Large intestine (tissue), 3 donors: ENCODE results near the gene DOCK8. TPM values are rescaled to one million over a fixed set of nuclear protein-coding genes. Genes with fewer than 3 reads are reported as not detected.
A peak's percentile ranks its signal among the peaks of the same experiment; 100 is the strongest.

Source experiments
- DNase-seq, 2 donors: peaks; one replicate each; pipeline versions ENCODE4 v3.0.0 to v3.0.0-alpha.2; 2013
- H3K27ac ChIP-seq: one replicate; pipeline ENCODE4 v1.5.1; 2013; ENCODE audit warnings: low read length
- H3K27me3 ChIP-seq: 2 replicates; pipeline ENCODE4 v1.6.1; 2013; ENCODE audit warnings: low read length; ENCODE audit not compliant: control insufficient read depth, insufficient read depth
- H3K36me3 ChIP-seq: 2 replicates; pipeline ENCODE4 v1.6.1; 2013; ENCODE audit warnings: low read length; ENCODE audit not compliant: control insufficient read depth, insufficient read depth
- H3K4me1 ChIP-seq: one replicate; pipeline ENCODE4 v1.6.1; 2013; ENCODE audit warnings: low read length; ENCODE audit not compliant: control insufficient read depth, insufficient read depth
- H3K4me3 ChIP-seq: one replicate; pipeline ENCODE4 v1.5.1; 2013; ENCODE audit warnings: low read length
- H3K9me3 ChIP-seq: one replicate; pipeline ENCODE4 v1.6.1; 2013; ENCODE audit warnings: mild to moderate bottlenecking, low read depth, low read length, moderate library complexity; ENCODE audit not compliant: control insufficient read depth
- WGBS: methylation state at CpG from one replicate; pipeline ENCODE4 v1.1.5; 2013; ENCODE audit warnings: low lambda C conversion rate; ENCODE audit not compliant: insufficient coverage; 5-methylcytosine and 5-hydroxymethylcytosine counted together
- polyA plus RNA-seq: library from polyadenylated mRNA; unstranded; fragments of 120-200 nt; gene quantifications from one replicate; pipeline ENCODE4 v1.2.1, GENCODE V29; 2013

Gene DOCK8
- polyA plus RNA-seq, 1 donor: 15.8 TPM

- 92% methylated on average over 2 of the region's 11 CpGs for WGBS
Measured at GRCh38 chr9:382383-382782, 167.7 kb downstream of the DOCK8 start.

DNA sequence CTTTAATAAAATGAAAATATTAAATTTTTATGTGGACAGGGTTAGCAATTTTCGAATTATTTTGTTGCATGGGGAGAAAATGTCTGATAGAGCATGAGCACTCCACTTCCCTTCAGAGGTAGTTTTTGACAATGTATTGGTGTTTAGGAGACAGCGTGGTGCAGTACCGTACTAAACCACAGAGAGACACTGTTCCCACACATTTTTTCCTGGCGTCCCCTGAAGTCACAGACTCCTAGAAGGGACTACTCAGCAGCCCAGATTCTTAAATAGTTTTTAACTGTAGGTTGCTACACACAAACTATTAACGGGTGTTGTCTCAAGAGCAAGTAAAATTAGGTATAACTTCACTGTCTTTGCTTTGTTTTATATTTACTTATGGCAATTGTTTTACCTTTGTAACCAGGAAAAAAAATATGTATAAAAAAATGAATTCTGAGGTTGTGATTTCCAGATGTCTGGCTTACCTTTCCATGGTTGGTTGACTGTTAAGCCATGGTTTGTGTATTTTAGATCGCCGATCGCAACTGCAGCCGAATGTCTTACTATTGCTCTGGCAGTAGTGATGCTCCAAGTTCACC lies 171.2 kb downstream of the DOCK8 start:
- DNase-seq: peak; percentile 45 to 54
- H3K9me3 ChIP-seq: no peaks in the 10 kb centered on the region
- no peaks in the 10 kb centered on the region for H3K4me1 ChIP-seq
- H3K27ac ChIP-seq: no peak overlapping the region
- no peaks in the 10 kb centered on the region for H3K27me3 ChIP-seq
- H3K36me3 ChIP-seq: peaks cover 6% of the 10 kb centered on the region
- no peak overlapping the region for H3K4me3 ChIP-seq
- WGBS: no CpG with 5 or more reads among the region's 9 CpGs

More at GRCh38 chr9:382383-382782, 167.7 kb downstream of the DOCK8 start:
- no peak overlapping the region for H3K27ac ChIP-seq
- no peaks in the 10 kb centered on the region for H3K27me3 ChIP-seq
- peaks cover 8% of the 10 kb centered on the region for H3K36me3 ChIP-seq
- H3K4me3 ChIP-seq: no peak overlapping the region
- no peaks in the 10 kb centered on the region for H3K9me3 ChIP-seq
- no peak for DNase-seq
- no peaks in the 10 kb centered on the region for H3K4me1 ChIP-seq

DNA sequence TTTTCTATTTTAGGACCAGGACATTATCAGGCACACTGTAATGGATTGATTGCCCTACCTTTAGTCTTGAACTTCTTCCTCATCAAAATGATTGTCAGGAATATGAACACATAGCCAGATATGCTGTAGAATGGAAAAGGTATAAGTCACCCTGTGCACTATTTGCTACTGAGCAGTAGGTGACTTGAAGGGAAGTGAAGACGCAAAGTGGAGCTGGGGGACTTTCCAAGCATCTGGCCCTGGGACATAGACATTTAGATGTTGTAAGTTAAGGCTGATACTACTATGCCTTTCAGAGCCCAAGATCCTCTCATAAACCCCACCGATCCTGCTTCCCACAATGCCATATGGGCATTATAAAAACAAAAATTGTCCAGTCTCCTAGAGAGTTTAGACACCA lies 174.5 kb downstream of the DOCK8 start:
- H3K9me3 ChIP-seq: no peaks in the 10 kb centered on the region
- H3K36me3 ChIP-seq: no peaks in the 10 kb centered on the region
- no peaks in the 10 kb centered on the region for H3K27me3 ChIP-seq
- no CpG with 5 or more reads among the region's 2 CpGs for WGBS
- H3K4me3 ChIP-seq: no peak overlapping the region
- DNase-seq: no peak
- H3K4me1 ChIP-seq: peaks cover 2% of the 10 kb centered on the region
- no peak overlapping the region for H3K27ac ChIP-seq

DNA sequence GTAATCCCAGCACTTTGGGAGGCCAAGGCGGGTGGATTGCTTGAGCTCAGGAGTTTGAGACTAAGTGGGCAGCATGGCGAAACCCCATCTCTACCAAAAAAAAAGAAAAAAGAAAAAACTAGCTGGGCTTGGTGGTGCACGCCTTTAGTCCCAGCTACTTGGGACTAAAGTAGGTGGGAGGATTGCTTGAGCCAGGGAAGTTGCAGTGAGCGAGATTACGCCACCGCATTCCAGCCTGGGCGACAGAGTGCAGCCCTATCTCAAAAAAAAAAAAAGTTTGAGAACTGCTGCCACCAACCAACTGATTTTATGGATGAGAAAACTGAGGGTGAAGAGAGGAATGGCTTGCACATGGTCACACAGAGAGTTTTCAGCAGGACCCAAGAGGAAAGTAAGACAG lies 175.1 kb downstream of the DOCK8 start:
- Histone ChIP-seq H3K4me3 (no peak overlapping the region), H3K27me3 (no peaks in the 10 kb centered on the region), H3K36me3 (no peaks in the 10 kb centered on the region), H3K9me3 (no peaks in the 10 kb centered on the region), H3K27ac (no peak overlapping the region), H3K4me1 (peaks cover 2% of the 10 kb centered on the region)
- no CpG with 5 or more reads among the region's 7 CpGs for WGBS
- no peak for DNase-seq

DNA sequence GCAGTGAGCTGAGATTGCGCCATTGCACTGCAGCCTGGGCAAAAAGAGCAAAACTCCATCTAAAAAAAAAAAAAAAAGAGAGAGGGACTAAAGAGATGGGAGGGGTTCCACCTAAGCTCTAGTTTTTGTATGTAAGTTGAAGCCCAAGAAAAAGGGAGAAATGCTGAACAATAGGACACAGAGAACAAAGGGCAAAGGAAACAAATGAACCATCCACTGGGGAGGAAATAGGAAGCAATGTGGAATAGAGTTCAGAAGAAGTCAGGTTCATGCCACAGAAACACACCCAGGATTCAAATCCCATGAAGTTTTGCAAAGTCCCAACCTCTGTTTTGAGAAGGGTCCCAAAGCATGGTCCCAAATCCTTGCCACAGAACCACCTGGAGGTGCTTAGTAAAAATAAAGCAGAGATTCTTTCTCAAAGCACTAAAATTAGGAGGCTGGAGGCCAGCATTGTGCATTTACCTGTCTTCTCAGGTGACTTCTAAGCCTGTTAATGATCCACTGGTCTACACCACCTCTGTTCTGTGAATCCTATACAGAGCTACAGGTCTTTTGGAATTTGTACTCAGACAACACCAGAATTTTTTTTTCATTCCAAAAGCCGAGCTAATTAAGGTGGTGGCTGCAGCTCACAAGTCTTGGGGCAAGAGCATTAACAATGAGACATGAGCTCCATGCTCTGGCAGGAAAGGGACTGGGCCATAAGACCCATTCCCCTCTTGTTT lies 177.6 kb downstream of the DOCK8 start:
- no peaks in the 10 kb centered on the region for H3K27me3 ChIP-seq
- H3K4me1 ChIP-seq: peaks cover 2% of the 10 kb centered on the region
- H3K4me3 ChIP-seq: no peak overlapping the region
- DNase-seq: peak in 1 of 2 donors; percentile 57
- H3K27ac ChIP-seq: no peak overlapping the region
- 80% methylated on average over 2 of the region's 2 CpGs for WGBS
- no peaks in the 10 kb centered on the region for H3K9me3 ChIP-seq
- peaks cover 3% of the 10 kb centered on the region for H3K36me3 ChIP-seq

DNA sequence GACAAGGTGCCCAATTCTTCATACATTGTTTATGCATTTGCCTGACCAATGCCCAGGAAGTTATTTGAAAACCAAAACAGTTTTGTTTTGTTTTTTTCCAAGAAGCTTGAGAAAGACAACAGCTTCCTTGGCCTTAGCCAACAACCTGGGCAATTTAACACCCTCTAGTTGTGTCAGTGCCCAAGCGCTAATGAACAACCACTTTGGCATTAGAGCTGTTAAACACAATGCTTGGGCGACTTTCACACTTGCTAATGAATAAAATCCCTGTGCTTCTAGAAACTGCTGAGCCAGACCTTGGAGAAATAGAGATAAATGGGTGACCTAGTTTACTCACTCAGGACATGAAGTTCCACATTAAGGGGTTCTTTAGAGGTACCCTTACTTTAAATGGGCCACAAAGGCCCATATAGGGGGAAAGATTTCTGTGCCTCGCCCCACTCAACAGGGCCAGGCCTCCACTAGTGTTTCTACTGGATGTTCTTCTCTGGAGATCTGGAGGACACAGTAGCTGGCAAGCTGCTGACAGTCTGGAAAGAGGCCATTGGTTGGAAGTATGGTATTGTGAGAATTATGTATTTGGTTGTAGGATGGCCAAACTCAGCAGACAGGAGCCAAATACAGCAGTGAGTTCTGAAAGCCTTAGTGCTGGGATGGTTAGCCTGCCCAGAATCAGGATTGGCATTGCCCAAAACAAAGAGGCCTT lies 179.8 kb downstream of the DOCK8 start:
- H3K27ac ChIP-seq: no peak overlapping the region
- H3K9me3 ChIP-seq: no peaks in the 10 kb centered on the region
- no peak overlapping the region for H3K4me3 ChIP-seq
- WGBS: no CpG with 5 or more reads among the region's 3 CpGs
- peaks cover 3% of the 10 kb centered on the region for H3K36me3 ChIP-seq
- H3K27me3 ChIP-seq: no peaks in the 10 kb centered on the region
- DNase-seq: no peak
- H3K4me1 ChIP-seq: peaks cover 2% of the 10 kb centered on the region

DNA sequence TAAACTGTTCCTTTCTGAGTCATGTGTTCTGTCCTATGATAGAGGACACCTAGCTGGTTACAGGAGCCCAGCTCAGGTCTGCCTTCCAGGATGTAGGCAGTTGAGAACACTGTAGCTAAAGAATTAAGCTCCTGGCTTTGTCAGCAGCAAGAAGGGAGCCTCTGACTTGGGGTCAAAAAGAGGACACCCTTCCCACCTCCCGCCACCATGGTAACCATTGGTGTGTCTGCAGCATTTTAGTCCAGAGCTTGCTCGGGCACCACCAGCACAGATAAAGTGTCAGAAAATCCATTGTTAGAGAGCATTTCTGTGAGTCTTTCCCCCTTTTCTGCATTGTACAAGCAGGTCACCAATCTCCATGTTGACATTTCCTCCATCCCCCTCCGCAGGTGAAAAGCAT lies 181.7 kb downstream of the DOCK8 start:
- H3K27ac ChIP-seq: no peak overlapping the region
- H3K4me1 ChIP-seq: peaks cover 2% of the 10 kb centered on the region
- DNase-seq: no peak
- H3K9me3 ChIP-seq: no peaks in the 10 kb centered on the region
- peaks cover 5% of the 10 kb centered on the region for H3K36me3 ChIP-seq
- H3K4me3 ChIP-seq: no peak overlapping the region
- no CpG with 5 or more reads among the region's 3 CpGs for WGBS
- no peaks in the 10 kb centered on the region for H3K27me3 ChIP-seq

DNA sequence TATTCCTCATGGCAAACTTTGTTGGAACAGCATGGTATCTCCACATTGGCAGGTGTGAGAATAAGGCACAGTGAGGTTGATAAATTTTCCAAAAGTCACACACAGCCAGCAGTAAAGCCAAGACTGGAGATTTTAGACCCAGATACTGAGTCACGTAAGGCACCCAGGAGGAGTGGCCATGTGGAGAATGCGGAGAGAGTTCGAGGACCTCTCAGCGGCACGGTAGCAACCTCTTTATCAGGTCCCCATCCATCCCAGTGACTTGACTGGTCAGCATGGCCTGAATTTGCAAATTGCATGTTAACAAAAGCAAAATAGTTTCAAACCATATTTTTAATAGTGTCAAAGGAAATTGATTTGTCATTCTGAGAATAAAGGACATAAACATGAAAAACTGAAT lies 183.4 kb downstream of the DOCK8 start:
- Histone ChIP-seq H3K27ac (no peak overlapping the region), H3K4me3 (no peak overlapping the region), H3K4me1 (no peaks in the 10 kb centered on the region), H3K36me3 (peaks cover 7% of the 10 kb centered on the region), H3K27me3 (no peaks in the 10 kb centered on the region), H3K9me3 (no peaks in the 10 kb centered on the region)
- WGBS: no CpG with 5 or more reads among the region's 5 CpGs
- DNase-seq: no peak

- peaks cover 6% of the 10 kb centered on the region for H3K36me3 ChIP-seq
- no peak for DNase-seq
- H3K4me3 ChIP-seq: no peak overlapping the region
- H3K27ac ChIP-seq: no peak overlapping the region
- H3K9me3 ChIP-seq: no peaks in the 10 kb centered on the region
- H3K4me1 ChIP-seq: no peaks in the 10 kb centered on the region
- WGBS: no CpG with 5 or more reads among the region's 3 CpGs
- no peaks in the 10 kb centered on the region for H3K27me3 ChIP-seq
Measured at GRCh38 chr9:401223-401622, 186.6 kb downstream of the DOCK8 start.

DNA sequence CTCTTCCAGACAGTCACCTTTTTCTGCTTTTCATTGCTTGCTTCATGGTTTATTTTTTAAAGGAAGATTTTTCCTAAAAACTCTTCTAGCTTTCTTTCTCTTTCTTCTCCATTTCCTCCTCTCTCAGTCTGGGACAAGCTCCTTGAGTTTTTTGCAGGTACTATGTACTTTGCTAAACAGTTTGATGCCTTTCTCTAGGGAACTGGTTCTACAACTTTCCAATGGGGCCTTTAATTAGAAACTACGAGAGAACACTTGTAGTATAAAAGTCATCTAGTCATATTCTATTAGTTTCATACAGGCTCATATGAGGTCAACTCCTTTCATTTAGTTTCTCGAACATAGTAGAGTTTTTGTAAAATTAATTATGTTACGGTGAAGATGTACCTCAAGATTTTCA lies 189.6 kb downstream of the DOCK8 start:
- Histone ChIP-seq H3K4me1 (no peaks in the 10 kb centered on the region), H3K9me3 (no peaks in the 10 kb centered on the region), H3K27me3 (no peaks in the 10 kb centered on the region), H3K27ac (no peak overlapping the region), H3K36me3 (peaks cover 16% of the 10 kb centered on the region), H3K4me3 (no peak overlapping the region)
- peak in 1 of 2 donors; percentile 40 for DNase-seq
- WGBS: 70% methylated on average over 2 of the region's 3 CpGs
